Activated naive CD4-positive, alpha-beta T cell treated with anti-CD3 and anti-CD28 coated beads, Interleukin-2, amount 50 U/mL, for 24 hours (primary cell): Measurements from ENCODE around the gene ABCD3.
"Not testable (repeated sequence)": the region's sequence is repeated elsewhere in the genome, so short reads cannot be mapped to it uniquely, and the experiment has no call there.

ENCODE experiments used
- H3K27ac Mint-ChIP-seq: one replicate; pipeline ENCODE4 v1.8.0; 2021; ENCODE audit warnings: mild to moderate bottlenecking, mixed read lengths
- H3K27me3 Mint-ChIP-seq: one replicate; pipeline ENCODE4 v1.8.0; 2021; ENCODE audit warnings: mixed read lengths
- H3K36me3 Mint-ChIP-seq: one replicate; pipeline ENCODE4 v1.8.0; 2021; ENCODE audit warnings: mixed read lengths
- H3K4me1 Mint-ChIP-seq: one replicate; pipeline ENCODE4 v1.8.0; 2021; ENCODE audit warnings: mixed read lengths
- H3K4me3 Mint-ChIP-seq: one replicate; pipeline ENCODE4 v1.8.0; 2021; ENCODE audit warnings: mild to moderate bottlenecking, mixed read lengths
- H3K9me3 Mint-ChIP-seq: one replicate; pipeline ENCODE4 v1.8.0; 2021; ENCODE audit warnings: mixed read lengths

ABCD3 gene

GRCh38 chr1:94560333-94560732, 142.1 kb downstream of the ABCD3 start:
- no peak overlapping the region for H3K4me3 Mint-ChIP-seq

GRCh38 chr1:94562519-94563260, 144.5 kb downstream of the ABCD3 start:
- Mint-ChIP-seq H3K36me3 (no peaks in the 10 kb centered on the region), H3K4me1 (no peaks in the 10 kb centered on the region), H3K27ac (peak overlapping the region; percentile 68), H3K9me3 (no peaks in the 10 kb centered on the region), H3K27me3 (peaks cover 4% of the 10 kb centered on the region), H3K4me3 (no peak overlapping the region)

More at GRCh38 chr1:94560333-94560732, 142.1 kb downstream of the ABCD3 start:
- H3K4me1 Mint-ChIP-seq, result no peaks in the 10 kb centered on the region
- H3K36me3 Mint-ChIP-seq, result no peaks in the 10 kb centered on the region
- no peak overlapping the region for H3K27ac Mint-ChIP-seq
- no peaks in the 10 kb centered on the region for H3K9me3 Mint-ChIP-seq
- peaks cover 4% of the 10 kb centered on the region for H3K27me3 Mint-ChIP-seq

- Mint-ChIP-seq H3K27ac (no peak overlapping the region), H3K36me3 (no peaks in the 10 kb centered on the region), H3K9me3 (no peaks in the 10 kb centered on the region), H3K4me3 (no peak overlapping the region), H3K27me3 (peaks cover 4% of the 10 kb centered on the region), H3K4me1 (no peaks in the 10 kb centered on the region)
These were observed 147.7 kb downstream of the ABCD3 start for GRCh38 chr1:94565901-94566300.

- not testable (repeated sequence) for H3K27ac Mint-ChIP-seq, H3K27me3 Mint-ChIP-seq, H3K4me3 Mint-ChIP-seq, H3K36me3 Mint-ChIP-seq, H3K9me3 Mint-ChIP-seq, H3K4me1 Mint-ChIP-seq
These were observed 148.2 kb downstream of the ABCD3 start for GRCh38 chr1:94566436-94566835.

- not testable (repeated sequence) for H3K27me3 Mint-ChIP-seq, H3K27ac Mint-ChIP-seq, H3K4me3 Mint-ChIP-seq, H3K9me3 Mint-ChIP-seq, H3K36me3 Mint-ChIP-seq, H3K4me1 Mint-ChIP-seq
These were observed 149.9 kb downstream of the ABCD3 start for GRCh38 chr1:94567975-94568607.
